HL-60 (cell line): ENCODE measurements around the gene OR52B6.

ENCODE experiments used
- GABPA ChIP-seq: IDR thresholded peaks from 2 replicates; pipeline ENCODE4 v1.6.1; 2012; ENCODE audit warnings: low read depth
- POLR2AphosphoS5 ChIP-seq: IDR thresholded peaks from 2 replicates; pipeline ENCODE4 v1.6.1; 2012; ENCODE audit warnings: low read depth
- SPI1 ChIP-seq: IDR thresholded peaks from 2 replicates; pipeline ENCODE4 v1.6.1; 2012; ENCODE audit warnings: low read depth, mild to moderate bottlenecking, borderline replicate concordance
- TF ChIP-seq, protein P1 (sequence below): IDR thresholded peaks from one replicate; pipeline ENCODE4 v1.5.1; 2011; ENCODE audit warnings: low read length, control low read depth, inconsistent platforms; ENCODE audit not compliant: insufficient read depth
- TF ChIP-seq, protein P2 (sequence below): IDR thresholded peaks from 2 replicates; pipeline ENCODE4 v1.6.1; 2012; ENCODE audit warnings: low read depth; ENCODE audit not compliant: insufficient replicate concordance

DNA sequence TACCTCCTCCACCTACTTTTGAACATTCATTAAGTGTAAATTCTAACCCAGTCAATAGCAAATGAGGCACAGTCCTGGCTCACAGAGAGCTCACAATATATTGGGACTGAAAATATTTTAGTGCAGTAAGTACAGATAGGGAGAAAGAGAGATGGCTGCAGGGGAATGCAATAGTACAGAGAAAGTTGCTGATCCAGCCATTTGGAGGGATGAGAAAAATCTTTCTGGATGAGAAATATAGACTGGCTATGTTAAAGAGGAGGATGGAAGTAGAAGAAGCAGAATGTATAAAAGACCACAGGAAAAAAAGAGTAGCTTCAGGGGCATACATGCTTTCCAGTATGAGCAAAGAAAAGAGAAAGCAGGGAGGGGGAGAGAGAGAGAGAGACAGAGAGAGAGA is 3.6 kb upstream of the OR52B6 start:
- TF ChIP-seq, protein P1, sequence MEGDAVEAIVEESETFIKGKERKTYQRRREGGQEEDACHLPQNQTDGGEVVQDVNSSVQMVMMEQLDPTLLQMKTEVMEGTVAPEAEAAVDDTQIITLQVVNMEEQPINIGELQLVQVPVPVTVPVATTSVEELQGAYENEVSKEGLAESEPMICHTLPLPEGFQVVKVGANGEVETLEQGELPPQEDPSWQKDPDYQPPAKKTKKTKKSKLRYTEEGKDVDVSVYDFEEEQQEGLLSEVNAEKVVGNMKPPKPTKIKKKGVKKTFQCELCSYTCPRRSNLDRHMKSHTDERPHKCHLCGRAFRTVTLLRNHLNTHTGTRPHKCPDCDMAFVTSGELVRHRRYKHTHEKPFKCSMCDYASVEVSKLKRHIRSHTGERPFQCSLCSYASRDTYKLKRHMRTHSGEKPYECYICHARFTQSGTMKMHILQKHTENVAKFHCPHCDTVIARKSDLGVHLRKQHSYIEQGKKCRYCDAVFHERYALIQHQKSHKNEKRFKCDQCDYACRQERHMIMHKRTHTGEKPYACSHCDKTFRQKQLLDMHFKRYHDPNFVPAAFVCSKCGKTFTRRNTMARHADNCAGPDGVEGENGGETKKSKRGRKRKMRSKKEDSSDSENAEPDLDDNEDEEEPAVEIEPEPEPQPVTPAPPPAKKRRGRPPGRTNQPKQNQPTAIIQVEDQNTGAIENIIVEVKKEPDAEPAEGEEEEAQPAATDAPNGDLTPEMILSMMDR: no peak
- TF ChIP-seq, protein P2, sequence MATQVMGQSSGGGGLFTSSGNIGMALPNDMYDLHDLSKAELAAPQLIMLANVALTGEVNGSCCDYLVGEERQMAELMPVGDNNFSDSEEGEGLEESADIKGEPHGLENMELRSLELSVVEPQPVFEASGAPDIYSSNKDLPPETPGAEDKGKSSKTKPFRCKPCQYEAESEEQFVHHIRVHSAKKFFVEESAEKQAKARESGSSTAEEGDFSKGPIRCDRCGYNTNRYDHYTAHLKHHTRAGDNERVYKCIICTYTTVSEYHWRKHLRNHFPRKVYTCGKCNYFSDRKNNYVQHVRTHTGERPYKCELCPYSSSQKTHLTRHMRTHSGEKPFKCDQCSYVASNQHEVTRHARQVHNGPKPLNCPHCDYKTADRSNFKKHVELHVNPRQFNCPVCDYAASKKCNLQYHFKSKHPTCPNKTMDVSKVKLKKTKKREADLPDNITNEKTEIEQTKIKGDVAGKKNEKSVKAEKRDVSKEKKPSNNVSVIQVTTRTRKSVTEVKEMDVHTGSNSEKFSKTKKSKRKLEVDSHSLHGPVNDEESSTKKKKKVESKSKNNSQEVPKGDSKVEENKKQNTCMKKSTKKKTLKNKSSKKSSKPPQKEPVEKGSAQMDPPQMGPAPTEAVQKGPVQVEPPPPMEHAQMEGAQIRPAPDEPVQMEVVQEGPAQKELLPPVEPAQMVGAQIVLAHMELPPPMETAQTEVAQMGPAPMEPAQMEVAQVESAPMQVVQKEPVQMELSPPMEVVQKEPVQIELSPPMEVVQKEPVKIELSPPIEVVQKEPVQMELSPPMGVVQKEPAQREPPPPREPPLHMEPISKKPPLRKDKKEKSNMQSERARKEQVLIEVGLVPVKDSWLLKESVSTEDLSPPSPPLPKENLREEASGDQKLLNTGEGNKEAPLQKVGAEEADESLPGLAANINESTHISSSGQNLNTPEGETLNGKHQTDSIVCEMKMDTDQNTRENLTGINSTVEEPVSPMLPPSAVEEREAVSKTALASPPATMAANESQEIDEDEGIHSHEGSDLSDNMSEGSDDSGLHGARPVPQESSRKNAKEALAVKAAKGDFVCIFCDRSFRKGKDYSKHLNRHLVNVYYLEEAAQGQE: no peak
- TF ChIP-seq POLR2AphosphoS5: no peak
- TF ChIP-seq GABPA: no peak
- TF ChIP-seq SPI1: no peak
